ENCODE data around the gene HMG20A. TPM values are rescaled to one million over a fixed set of nuclear protein-coding genes. Genes with fewer than 3 reads are reported as not detected.

The HMG20A gene
- total RNA-seq, 2 donors from 2014 or later: 43.1 to 44.6 TPM

- H3K4me3 Mint-ChIP-seq: no peak overlapping the region
- no peak overlapping the region for H3K27ac Mint-ChIP-seq
- H3K27me3 Mint-ChIP-seq (ENCODE audit: low read depth): no peaks in the 10 kb centered on the region
- ATAC-seq (replicated peaks in 1 of 2): no peak
- H3K4me1 Mint-ChIP-seq (ENCODE audit: low read depth): no peaks in the 10 kb centered on the region
- H3K9me3 Mint-ChIP-seq: no peaks in the 10 kb centered on the region
- H3K36me3 Mint-ChIP-seq (ENCODE audit: insufficient read depth in 2 of 2): no peaks in the 10 kb centered on the region
- no peak for DNase-seq
Observed at GRCh38 chr15:77516786-77517185, 96.1 kb downstream of the HMG20A start.

- Mint-ChIP-seq H3K36me3 (ENCODE audit: insufficient read depth in 2 of 2) (no peaks in the 10 kb centered on the region), H3K4me1 (ENCODE audit: low read depth) (no peaks in the 10 kb centered on the region), H3K9me3 (no peaks in the 10 kb centered on the region), H3K27ac (no peak overlapping the region), H3K27me3 (ENCODE audit: low read depth) (no peaks in the 10 kb centered on the region), H3K4me3 (no peak overlapping the region)
- DNase-seq (no peak), ATAC-seq (replicated peaks in 1 of 2) (no peak)
Observed at GRCh38 chr15:77517579-77517978, 96.9 kb downstream of the HMG20A start.

GRCh38 chr15:77518458-77518857 is 97.8 kb downstream of the HMG20A start:
- H3K9me3 Mint-ChIP-seq: no peaks in the 10 kb centered on the region
- no peaks in the 10 kb centered on the region for H3K36me3 Mint-ChIP-seq (ENCODE audit: insufficient read depth in 2 of 2)
- H3K4me3 Mint-ChIP-seq: no peak overlapping the region
- ATAC-seq (replicated peaks in 1 of 2): no peak
- no peak overlapping the region for H3K27ac Mint-ChIP-seq
- no peaks in the 10 kb centered on the region for H3K27me3 Mint-ChIP-seq (ENCODE audit: low read depth)
- no peak for DNase-seq
- no peaks in the 10 kb centered on the region for H3K4me1 Mint-ChIP-seq (ENCODE audit: low read depth)

- H3K27ac Mint-ChIP-seq: no peak overlapping the region
- ATAC-seq (replicated peaks in 1 of 2) (no peak), DNase-seq (no peak)
- no peaks in the 10 kb centered on the region for H3K27me3 Mint-ChIP-seq (ENCODE audit: low read depth)
- H3K4me3 Mint-ChIP-seq: no peak overlapping the region
- no peaks in the 10 kb centered on the region for H3K36me3 Mint-ChIP-seq (ENCODE audit: insufficient read depth in 2 of 2)
- H3K4me1 Mint-ChIP-seq (ENCODE audit: low read depth): no peaks in the 10 kb centered on the region
- no peaks in the 10 kb centered on the region for H3K9me3 Mint-ChIP-seq
Observed at GRCh38 chr15:77519540-77519939, 98.9 kb downstream of the HMG20A start.

GRCh38 chr15:77521206-77521605 is 100.5 kb downstream of the HMG20A start:
- H3K4me1 Mint-ChIP-seq (ENCODE audit: low read depth): no peaks in the 10 kb centered on the region
- H3K4me3 Mint-ChIP-seq: no peak overlapping the region
- no peaks in the 10 kb centered on the region for H3K9me3 Mint-ChIP-seq
- no peaks in the 10 kb centered on the region for H3K27me3 Mint-ChIP-seq (ENCODE audit: low read depth)
- DNase-seq (no peak), ATAC-seq (replicated peaks in 1 of 2) (no peak)
- no peak overlapping the region for H3K27ac Mint-ChIP-seq
- H3K36me3 Mint-ChIP-seq (ENCODE audit: insufficient read depth in 2 of 2): no peaks in the 10 kb centered on the region

- no peaks in the 10 kb centered on the region for H3K4me1 Mint-ChIP-seq (ENCODE audit: low read depth)
- no peak for DNase-seq
- H3K9me3 Mint-ChIP-seq: no peaks in the 10 kb centered on the region
- no peak overlapping the region for H3K27ac Mint-ChIP-seq
- H3K27me3 Mint-ChIP-seq (ENCODE audit: low read depth): no peaks in the 10 kb centered on the region
- H3K4me3 Mint-ChIP-seq: no peak overlapping the region
- no peak for ATAC-seq (replicated peaks in 1 of 2)
- H3K36me3 Mint-ChIP-seq (ENCODE audit: insufficient read depth in 2 of 2): no peaks in the 10 kb centered on the region
Observed at GRCh38 chr15:77525400-77525811, 104.7 kb downstream of the HMG20A start.

GRCh38 chr15:77525907-77526594 is 105.4 kb downstream of the HMG20A start:
- no peaks in the 10 kb centered on the region for H3K4me1 Mint-ChIP-seq (ENCODE audit: low read depth)
- ATAC-seq (replicated peaks in 1 of 2): no peak
- H3K9me3 Mint-ChIP-seq: no peaks in the 10 kb centered on the region
- no peak overlapping the region for H3K4me3 Mint-ChIP-seq
- H3K27me3 Mint-ChIP-seq (ENCODE audit: low read depth): no peaks in the 10 kb centered on the region
- no peak for DNase-seq
- no peak overlapping the region for H3K27ac Mint-ChIP-seq
- no peaks in the 10 kb centered on the region for H3K36me3 Mint-ChIP-seq (ENCODE audit: insufficient read depth in 2 of 2)

GRCh38 chr15:77526595-77527163 is 106.0 kb downstream of the HMG20A start:
- no peak overlapping the region for H3K27ac Mint-ChIP-seq
- ATAC-seq (replicated peaks in 1 of 2): no peak
- no peaks in the 10 kb centered on the region for H3K27me3 Mint-ChIP-seq (ENCODE audit: low read depth)
- H3K36me3 Mint-ChIP-seq (ENCODE audit: insufficient read depth in 2 of 2): no peaks in the 10 kb centered on the region
- H3K4me1 Mint-ChIP-seq (ENCODE audit: low read depth): no peaks in the 10 kb centered on the region
- no peaks in the 10 kb centered on the region for H3K9me3 Mint-ChIP-seq
- H3K4me3 Mint-ChIP-seq: no peak overlapping the region
- DNase-seq: no peak

- DNase-seq (no peak), ATAC-seq (replicated peaks in 1 of 2) (no peak)
- no peaks in the 10 kb centered on the region for H3K9me3 Mint-ChIP-seq
- no peak overlapping the region for H3K4me3 Mint-ChIP-seq
- H3K36me3 Mint-ChIP-seq (ENCODE audit: insufficient read depth in 2 of 2): no peaks in the 10 kb centered on the region
- no peaks in the 10 kb centered on the region for H3K4me1 Mint-ChIP-seq (ENCODE audit: low read depth)
- H3K27ac Mint-ChIP-seq: no peak overlapping the region
- no peaks in the 10 kb centered on the region for H3K27me3 Mint-ChIP-seq (ENCODE audit: low read depth)
Observed at GRCh38 chr15:77527164-77527778, 106.6 kb downstream of the HMG20A start.

- Mint-ChIP-seq H3K27ac (no peak overlapping the region), H3K36me3 (ENCODE audit: insufficient read depth in 2 of 2) (no peaks in the 10 kb centered on the region), H3K4me3 (no peak overlapping the region), H3K4me1 (ENCODE audit: low read depth) (no peaks in the 10 kb centered on the region), H3K9me3 (no peaks in the 10 kb centered on the region), H3K27me3 (ENCODE audit: low read depth) (no peaks in the 10 kb centered on the region)
- no peak for ATAC-seq (replicated peaks in 1 of 2)
- DNase-seq: no peak
Observed at GRCh38 chr15:77527831-77528231, 107.1 kb downstream of the HMG20A start.

- ATAC-seq (replicated peaks in 1 of 2) (no peak), DNase-seq (no peak)
- H3K4me3 Mint-ChIP-seq: no peak overlapping the region
- no peaks in the 10 kb centered on the region for H3K36me3 Mint-ChIP-seq (ENCODE audit: insufficient read depth in 2 of 2)
- H3K9me3 Mint-ChIP-seq: no peaks in the 10 kb centered on the region
- H3K27me3 Mint-ChIP-seq (ENCODE audit: low read depth): no peaks in the 10 kb centered on the region
- H3K4me1 Mint-ChIP-seq (ENCODE audit: low read depth): no peaks in the 10 kb centered on the region
- H3K27ac Mint-ChIP-seq: no peak overlapping the region
Observed at GRCh38 chr15:77528290-77528967, 107.7 kb downstream of the HMG20A start.

- Mint-ChIP-seq H3K9me3 (no peaks in the 10 kb centered on the region), H3K4me3 (no peak overlapping the region), H3K27me3 (ENCODE audit: low read depth) (no peaks in the 10 kb centered on the region), H3K27ac (no peak overlapping the region), H3K36me3 (ENCODE audit: insufficient read depth in 2 of 2) (no peaks in the 10 kb centered on the region), H3K4me1 (ENCODE audit: low read depth) (no peaks in the 10 kb centered on the region)
- no peak for ATAC-seq (replicated peaks in 1 of 2)
- DNase-seq: no peak
Observed at GRCh38 chr15:77528968-77529319, 108.3 kb downstream of the HMG20A start.

- no peaks in the 10 kb centered on the region for H3K27me3 Mint-ChIP-seq (ENCODE audit: low read depth)
- DNase-seq (no peak), ATAC-seq (replicated peaks in 1 of 2) (no peak)
- H3K4me3 Mint-ChIP-seq: no peak overlapping the region
- H3K36me3 Mint-ChIP-seq (ENCODE audit: insufficient read depth in 2 of 2): no peaks in the 10 kb centered on the region
- no peaks in the 10 kb centered on the region for H3K9me3 Mint-ChIP-seq
- no peak overlapping the region for H3K27ac Mint-ChIP-seq
- no peaks in the 10 kb centered on the region for H3K4me1 Mint-ChIP-seq (ENCODE audit: low read depth)
Observed at GRCh38 chr15:77529394-77530159, 108.9 kb downstream of the HMG20A start.
